ENCODE data around the gene PPP1R7. TPM values are rescaled to one million over a fixed set of nuclear protein-coding genes. Genes with fewer than 3 reads are reported as not detected.

Gene PPP1R7
- total RNA-seq, 1 donor from 2014 or later = 51.1 TPM

DNA sequence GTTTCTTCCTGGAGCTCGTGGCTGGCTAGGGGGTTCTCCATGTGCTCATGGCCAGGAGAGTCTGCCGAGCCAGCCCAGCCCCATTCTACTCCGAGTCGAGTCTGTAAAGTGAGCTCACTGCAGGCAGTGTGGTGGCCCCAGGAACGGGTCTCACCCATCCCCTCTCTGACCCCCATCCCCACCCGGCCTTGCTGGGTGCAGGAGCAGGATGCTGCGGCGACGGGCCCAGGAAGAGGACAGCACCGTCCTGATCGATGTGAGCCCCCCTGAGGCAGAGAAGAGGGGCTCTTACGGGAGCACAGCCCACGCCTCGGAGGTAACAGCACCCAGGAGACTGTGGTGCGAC is 39.6 kb downstream of the PPP1R7 start:
- no peak for TF ChIP-seq POLR2A (IDR thresholded peaks at IDR 0.05)
- TF ChIP-seq POLR2AphosphoS5 (IDR thresholded peaks at IDR 0.05; ENCODE audit: insufficient read depth in 1 of 2, low read depth in 1 of 2) = no peak
- TF ChIP-seq, protein P1, sequence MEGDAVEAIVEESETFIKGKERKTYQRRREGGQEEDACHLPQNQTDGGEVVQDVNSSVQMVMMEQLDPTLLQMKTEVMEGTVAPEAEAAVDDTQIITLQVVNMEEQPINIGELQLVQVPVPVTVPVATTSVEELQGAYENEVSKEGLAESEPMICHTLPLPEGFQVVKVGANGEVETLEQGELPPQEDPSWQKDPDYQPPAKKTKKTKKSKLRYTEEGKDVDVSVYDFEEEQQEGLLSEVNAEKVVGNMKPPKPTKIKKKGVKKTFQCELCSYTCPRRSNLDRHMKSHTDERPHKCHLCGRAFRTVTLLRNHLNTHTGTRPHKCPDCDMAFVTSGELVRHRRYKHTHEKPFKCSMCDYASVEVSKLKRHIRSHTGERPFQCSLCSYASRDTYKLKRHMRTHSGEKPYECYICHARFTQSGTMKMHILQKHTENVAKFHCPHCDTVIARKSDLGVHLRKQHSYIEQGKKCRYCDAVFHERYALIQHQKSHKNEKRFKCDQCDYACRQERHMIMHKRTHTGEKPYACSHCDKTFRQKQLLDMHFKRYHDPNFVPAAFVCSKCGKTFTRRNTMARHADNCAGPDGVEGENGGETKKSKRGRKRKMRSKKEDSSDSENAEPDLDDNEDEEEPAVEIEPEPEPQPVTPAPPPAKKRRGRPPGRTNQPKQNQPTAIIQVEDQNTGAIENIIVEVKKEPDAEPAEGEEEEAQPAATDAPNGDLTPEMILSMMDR (IDR thresholded peaks at IDR 0.05) = no peak
- Histone ChIP-seq H3K27me3 (no peaks in the 10 kb centered on the region), H3K36me3 (no peaks in the 10 kb centered on the region), H3K4me1 (no peaks in the 10 kb centered on the region), H3K27ac (no peak overlapping the region), H3K9me3 (no peaks in the 10 kb centered on the region), H3K4me3 (no peak overlapping the region)
- no peak for DNase-seq (ENCODE audit: extremely low spot score in 2 of 2)
- intact Hi-C loops (cut with DNase I) = no loop called here

DNA sequence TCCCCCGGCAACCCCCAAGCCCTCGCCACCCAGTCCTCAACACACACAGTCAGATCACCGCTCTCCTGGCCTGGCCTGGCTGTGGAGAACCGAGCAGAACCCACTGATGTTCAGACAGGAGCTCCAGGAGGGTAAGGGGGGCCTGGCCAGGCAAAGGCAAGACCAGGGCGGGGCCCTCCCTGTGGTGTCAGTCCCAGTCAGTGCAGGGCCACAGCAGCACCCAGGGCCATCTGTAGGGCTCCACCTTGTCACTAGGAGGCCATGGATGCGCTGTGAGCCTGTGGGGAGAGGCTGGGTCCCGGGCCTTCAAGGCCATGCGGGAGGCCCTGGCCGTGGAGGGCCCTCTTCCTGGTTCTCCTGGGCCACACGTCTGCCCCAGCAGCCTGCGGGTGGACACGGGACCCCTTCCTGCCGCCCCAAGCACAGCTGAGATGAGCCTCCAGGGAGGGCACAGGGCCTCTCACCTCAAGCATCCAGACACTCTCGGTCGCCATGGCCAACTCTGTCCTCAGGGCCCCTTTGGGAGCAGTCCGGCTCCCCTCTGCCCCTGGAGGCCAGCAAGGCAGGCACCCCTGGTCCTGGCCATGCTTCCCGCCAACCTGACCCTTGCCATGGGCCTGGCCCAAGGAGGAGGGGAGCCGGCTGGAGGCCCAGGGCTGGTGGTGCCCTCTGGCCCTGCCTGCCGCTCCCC is 40.2 kb downstream of the PPP1R7 start:
- DNase-seq (ENCODE audit: extremely low spot score in 2 of 2) = no peak
- Histone ChIP-seq H3K27me3 (no peaks in the 10 kb centered on the region), H3K27ac (no peak overlapping the region), H3K9me3 (no peaks in the 10 kb centered on the region), H3K4me1 (no peaks in the 10 kb centered on the region), H3K36me3 (no peaks in the 10 kb centered on the region), H3K4me3 (no peak overlapping the region)
- intact Hi-C loops (cut with DNase I) = no loop called here
- TF ChIP-seq POLR2AphosphoS5 (IDR thresholded peaks at IDR 0.05; ENCODE audit: insufficient read depth in 1 of 2, low read depth in 1 of 2) (no peak), POLR2A (IDR thresholded peaks at IDR 0.05) (no peak)
- TF ChIP-seq, protein P1 (IDR thresholded peaks at IDR 0.05) = no peak

DNA sequence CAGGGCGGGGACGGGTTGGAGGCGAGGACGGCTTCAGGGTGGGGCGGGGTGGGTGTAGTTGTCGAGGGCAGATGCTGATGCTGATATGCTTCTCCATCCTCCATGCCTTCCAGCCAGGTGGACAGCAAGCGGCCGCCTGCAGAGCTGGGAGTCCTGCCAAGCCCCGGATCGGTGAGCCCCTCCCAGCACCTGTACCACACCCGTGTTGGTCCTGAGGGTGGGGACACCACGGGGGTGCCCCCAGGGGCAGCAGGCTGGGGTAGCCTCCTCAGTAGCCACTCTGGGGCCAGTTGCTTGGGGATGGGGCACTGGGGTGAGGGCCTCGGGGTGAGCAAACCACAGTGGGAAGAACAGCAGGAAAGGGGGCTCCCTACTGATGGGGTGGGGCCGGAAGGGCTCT is 40.8 kb downstream of the PPP1R7 start:
- Histone ChIP-seq H3K27ac (no peak overlapping the region), H3K9me3 (no peaks in the 10 kb centered on the region), H3K27me3 (no peaks in the 10 kb centered on the region), H3K4me1 (no peaks in the 10 kb centered on the region), H3K4me3 (no peak overlapping the region), H3K36me3 (no peaks in the 10 kb centered on the region)
- TF ChIP-seq POLR2A (IDR thresholded peaks at IDR 0.05) = no peak
- TF ChIP-seq, protein P1 (IDR thresholded peaks at IDR 0.05) = no peak
- TF ChIP-seq POLR2AphosphoS5 (IDR thresholded peaks at IDR 0.05; ENCODE audit: insufficient read depth in 1 of 2, low read depth in 1 of 2) = no peak
- no peak for DNase-seq (ENCODE audit: extremely low spot score in 2 of 2)
- intact Hi-C loops (cut with DNase I) = no loop called here

DNA sequence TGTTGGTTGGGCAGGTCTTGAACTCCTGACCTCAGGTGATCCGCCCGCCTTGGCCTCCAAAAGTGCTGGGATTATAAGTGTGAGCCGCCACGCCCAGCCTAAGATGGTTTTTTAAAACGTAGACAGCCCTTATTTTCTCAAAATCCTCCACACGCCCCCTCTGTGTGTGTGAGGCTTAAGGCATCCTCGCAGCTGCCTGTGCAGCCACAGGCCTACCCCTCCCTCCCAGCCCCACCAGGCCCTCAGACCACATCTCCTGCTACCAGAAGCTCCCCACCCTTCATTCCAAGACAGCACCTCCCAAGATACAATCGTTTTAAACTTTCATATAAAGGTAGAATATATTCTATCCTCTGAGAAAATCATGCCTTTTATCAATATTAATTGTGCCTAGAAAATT is 43.0 kb downstream of the PPP1R7 start:
- Histone ChIP-seq H3K4me3 (no peak overlapping the region), H3K27me3 (no peaks in the 10 kb centered on the region), H3K27ac (no peak overlapping the region), H3K9me3 (no peaks in the 10 kb centered on the region), H3K4me1 (no peaks in the 10 kb centered on the region), H3K36me3 (no peaks in the 10 kb centered on the region)
- no peak for DNase-seq (ENCODE audit: extremely low spot score in 2 of 2)
- intact Hi-C loops (cut with DNase I) = no loop called here
- no peak for TF ChIP-seq POLR2AphosphoS5 (IDR thresholded peaks at IDR 0.05; ENCODE audit: insufficient read depth in 1 of 2, low read depth in 1 of 2)
- TF ChIP-seq, protein P1 (IDR thresholded peaks at IDR 0.05) = no peak
- TF ChIP-seq POLR2A (IDR thresholded peaks at IDR 0.05) = no peak

DNA sequence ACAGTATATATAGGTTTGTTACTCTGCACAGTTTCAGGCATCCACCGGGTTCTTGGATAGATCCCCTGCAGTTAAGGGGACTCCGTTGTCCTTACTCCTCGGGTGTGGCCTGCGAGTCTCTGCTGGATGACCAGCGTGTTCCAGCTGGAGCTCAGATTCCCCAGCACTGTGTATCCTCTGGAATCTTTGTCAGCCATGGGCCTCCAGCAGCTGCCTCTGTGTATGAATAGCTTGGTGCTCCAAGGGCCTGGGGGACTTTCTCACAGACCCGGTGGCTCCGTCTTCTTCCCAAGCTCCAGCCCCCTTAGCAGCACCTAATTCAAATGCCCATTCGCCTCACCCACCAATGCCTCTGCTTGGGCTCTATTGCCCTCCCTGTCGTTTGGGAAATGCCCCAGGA is 44.5 kb downstream of the PPP1R7 start:
- DNase-seq (ENCODE audit: extremely low spot score in 2 of 2) = no peak
- Histone ChIP-seq H3K9me3 (no peaks in the 10 kb centered on the region), H3K4me3 (no peak overlapping the region), H3K27ac (no peak overlapping the region), H3K4me1 (no peaks in the 10 kb centered on the region), H3K27me3 (no peaks in the 10 kb centered on the region), H3K36me3 (no peaks in the 10 kb centered on the region)
- TF ChIP-seq POLR2A (IDR thresholded peaks at IDR 0.05) (no peak), POLR2AphosphoS5 (IDR thresholded peaks at IDR 0.05; ENCODE audit: insufficient read depth in 1 of 2, low read depth in 1 of 2) (no peak)
- TF ChIP-seq, protein P1 (IDR thresholded peaks at IDR 0.05) = no peak
- intact Hi-C loops (cut with DNase I) = no loop called here

Data from vagina (tissue), 2 donors.